Suprapubic skin (tissue), 4 donors: Measurements from ENCODE around the gene PLEK. TPM values are rescaled to one million over a fixed set of nuclear protein-coding genes. Genes with fewer than 3 reads are reported as not detected.
"Not testable (repeated sequence)": the region's sequence is repeated elsewhere in the genome, so short reads cannot be mapped to it uniquely, and the experiment has no call there.

Source experiments
- DNase-seq, 2 donors: peaks; one replicate each; pipeline ENCODE4 v3.0.0-alpha.2; 2019; ENCODE audit warnings: low spot score in 2 of 2
- H3K27ac ChIP-seq: fragments of 200-600 bp; sonication (generic); one replicate; pipeline ENCODE4 v1.5.1; 2019
- H3K27me3 ChIP-seq: fragments of 200-600 bp; sonication (generic); one replicate; pipeline ENCODE4 v1.5.1; 2019
- H3K36me3 ChIP-seq: fragments of 200-600 bp; sonication (generic); one replicate; pipeline ENCODE4 v1.5.1; 2019
- H3K4me1 ChIP-seq: fragments of 200-600 bp; sonication (generic); one replicate; pipeline ENCODE4 v1.5.1; 2019
- H3K4me3 ChIP-seq: fragments of 200-600 bp; sonication (generic); one replicate; pipeline ENCODE4 v1.5.1; 2019; ENCODE audit warnings: mild to moderate bottlenecking
- H3K9me3 ChIP-seq: fragments of 200-600 bp; sonication (generic); one replicate; pipeline ENCODE4 v1.5.1; 2019
- EP300 ChIP-seq: sonication (generic); formaldehyde crosslinking; IDR thresholded peaks from one replicate; pipeline ENCODE4 v1.6.1; 2017; ENCODE audit warnings: antibody characterized with exemption
- POLR2A ChIP-seq, 2 donors: fragments of 450-650 bp; IDR thresholded peaks; one replicate each; pipeline ENCODE4 v1.6.1; 2017; ENCODE audit warnings: antibody characterized with exemption in 2 of 2, mild to moderate bottlenecking in 2 of 2, moderate library complexity in 2 of 2
- POLR2AphosphoS5 ChIP-seq, 3 donors: sonication (generic); formaldehyde crosslinking; IDR thresholded peaks; one replicate each; pipeline ENCODE4 v1.6.1; 2017; ENCODE audit warnings: antibody characterized with exemption in 3 of 3
- WGBS: methylation state at CpG from one replicate; pipeline ENCODE4 v1.1.5; 2018; 5-methylcytosine and 5-hydroxymethylcytosine counted together
- total RNA-seq, 4 donors: library from RNA; depleted of rRNA; stranded (reverse); fragments of >200 nt; gene quantifications; one replicate each; pipeline ENCODE4 v1.1.0, GENCODE V29; 2016
- TF ChIP-seq, protein P1 (sequence below), 2 donors: fragments of 200-600 bp in 1 of 2; fragments of 450-650 bp in 1 of 2; sonication (generic) in 1 of 2; IDR thresholded peaks; one replicate each; pipeline ENCODE4 v1.5.1; 2016 to 2019; ENCODE audit warnings: antibody characterized with exemption in 2 of 2, mild to moderate bottlenecking in 1 of 2, moderate library complexity in 1 of 2

Gene PLEK
- total RNA-seq, 4 donors from 2014 or later = 1.1 to 2.6 (median 1.7) TPM

DNA sequence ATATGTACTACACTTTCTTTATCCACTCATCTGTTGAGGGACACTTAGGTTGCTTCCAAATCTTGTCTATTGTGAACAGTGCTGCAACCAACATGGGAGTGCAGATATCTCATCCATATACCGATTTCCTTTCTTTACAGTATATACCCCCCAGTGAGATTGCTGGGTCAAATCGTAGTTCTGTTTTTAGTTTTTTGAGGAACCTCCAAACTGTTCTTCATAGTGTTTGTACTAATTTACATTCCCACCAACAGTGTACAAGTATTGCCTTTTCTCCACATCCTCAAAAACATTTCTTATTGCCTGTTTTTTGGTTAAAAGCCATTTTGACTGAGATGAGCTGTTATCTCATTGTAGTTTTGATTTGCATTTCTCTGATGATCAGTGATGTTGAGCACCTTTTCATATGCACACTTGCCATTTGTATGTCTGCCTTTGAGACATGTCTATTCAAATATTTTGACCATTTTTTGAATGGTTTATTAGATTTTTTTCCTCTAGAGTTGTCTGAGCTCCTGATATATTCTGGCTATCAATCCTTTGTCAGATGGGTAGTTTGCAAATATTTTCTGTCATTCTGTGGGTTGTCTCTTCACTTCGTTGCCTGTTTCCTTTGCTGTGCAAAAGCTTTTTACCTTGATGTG is 12.2 kb downstream of the PLEK start:
- Histone ChIP-seq H3K27me3 (no peaks in the 10 kb centered on the region), H3K9me3 (no peaks in the 10 kb centered on the region), H3K4me3 (no peak overlapping the region), H3K36me3 (no peaks in the 10 kb centered on the region), H3K27ac (no peak overlapping the region), H3K4me1 (no peaks in the 10 kb centered on the region)
- WGBS = 79% methylated on average over 3 of the region's 3 CpGs
- no peak for DNase-seq
- TF ChIP-seq EP300 (no peak), POLR2A (IDR thresholded peaks at IDR 0.05) (no peak), POLR2AphosphoS5 (IDR thresholded peaks at IDR 0.05) (no peak)
- TF ChIP-seq, protein P1, sequence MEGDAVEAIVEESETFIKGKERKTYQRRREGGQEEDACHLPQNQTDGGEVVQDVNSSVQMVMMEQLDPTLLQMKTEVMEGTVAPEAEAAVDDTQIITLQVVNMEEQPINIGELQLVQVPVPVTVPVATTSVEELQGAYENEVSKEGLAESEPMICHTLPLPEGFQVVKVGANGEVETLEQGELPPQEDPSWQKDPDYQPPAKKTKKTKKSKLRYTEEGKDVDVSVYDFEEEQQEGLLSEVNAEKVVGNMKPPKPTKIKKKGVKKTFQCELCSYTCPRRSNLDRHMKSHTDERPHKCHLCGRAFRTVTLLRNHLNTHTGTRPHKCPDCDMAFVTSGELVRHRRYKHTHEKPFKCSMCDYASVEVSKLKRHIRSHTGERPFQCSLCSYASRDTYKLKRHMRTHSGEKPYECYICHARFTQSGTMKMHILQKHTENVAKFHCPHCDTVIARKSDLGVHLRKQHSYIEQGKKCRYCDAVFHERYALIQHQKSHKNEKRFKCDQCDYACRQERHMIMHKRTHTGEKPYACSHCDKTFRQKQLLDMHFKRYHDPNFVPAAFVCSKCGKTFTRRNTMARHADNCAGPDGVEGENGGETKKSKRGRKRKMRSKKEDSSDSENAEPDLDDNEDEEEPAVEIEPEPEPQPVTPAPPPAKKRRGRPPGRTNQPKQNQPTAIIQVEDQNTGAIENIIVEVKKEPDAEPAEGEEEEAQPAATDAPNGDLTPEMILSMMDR (IDR thresholded peaks at IDR 0.05) = no peak

DNA sequence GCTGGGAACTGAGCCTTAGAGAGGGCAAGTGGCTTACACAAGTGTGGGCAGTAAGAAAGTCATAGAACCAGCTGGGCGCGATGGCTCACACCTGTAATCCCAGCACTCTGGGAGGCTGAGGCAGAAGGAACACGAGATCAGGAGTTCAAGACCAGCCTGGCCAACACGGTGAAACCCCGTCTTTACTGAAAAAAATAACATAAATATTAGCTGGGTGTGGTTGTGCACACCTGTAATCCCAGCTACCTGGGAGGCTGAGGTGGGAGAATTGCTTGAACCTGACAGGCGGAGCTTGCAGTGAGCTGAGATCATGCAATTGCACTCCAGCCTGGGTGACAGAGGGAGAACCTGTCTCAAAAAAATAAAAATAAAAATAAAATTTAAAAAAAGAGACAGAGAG is 13.7 kb downstream of the PLEK start:
- WGBS = 79% methylated on average over 6 of the region's 6 CpGs
- not testable (repeated sequence) for H3K4me1 ChIP-seq, H3K9me3 ChIP-seq, H3K36me3 ChIP-seq, H3K4me3 ChIP-seq, H3K27me3 ChIP-seq, H3K27ac ChIP-seq, DNase-seq

DNA sequence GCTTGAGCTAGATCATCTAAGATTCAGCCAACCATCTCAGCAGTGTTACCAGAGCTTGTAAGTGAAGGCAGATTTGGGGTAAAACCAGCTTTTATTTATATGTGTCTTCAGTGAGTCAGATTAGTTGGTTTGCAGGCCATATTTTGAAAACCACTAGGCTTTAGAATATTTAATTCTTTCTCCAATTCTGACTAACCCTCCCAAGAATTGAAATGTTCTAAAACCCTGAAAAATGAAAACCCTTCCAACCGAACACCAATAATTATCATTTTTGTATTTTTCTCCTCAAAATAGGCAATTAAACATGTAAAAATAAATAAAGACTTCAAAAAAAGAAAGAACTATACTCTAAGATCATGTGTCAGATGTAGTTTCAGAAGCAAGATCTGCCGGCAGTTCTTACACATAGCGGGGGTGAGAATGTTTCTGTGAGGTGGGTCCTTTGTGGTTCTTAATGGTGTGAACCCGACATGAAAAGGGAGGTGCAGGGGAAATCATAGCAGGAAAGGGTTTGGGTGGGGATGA is 14.2 kb downstream of the PLEK start:
- Histone ChIP-seq H3K27ac (no peak overlapping the region), H3K4me3 (no peak overlapping the region), H3K27me3 (no peaks in the 10 kb centered on the region), H3K36me3 (no peaks in the 10 kb centered on the region), H3K4me1 (no peaks in the 10 kb centered on the region), H3K9me3 (no peaks in the 10 kb centered on the region)
- no peak for DNase-seq
- 85% methylated on average over 4 of the region's 4 CpGs for WGBS
- TF ChIP-seq EP300 (no peak), POLR2A (IDR thresholded peaks at IDR 0.05) (no peak), POLR2AphosphoS5 (IDR thresholded peaks at IDR 0.05) (no peak)
- TF ChIP-seq, protein P1 (IDR thresholded peaks at IDR 0.05) = no peak

DNA sequence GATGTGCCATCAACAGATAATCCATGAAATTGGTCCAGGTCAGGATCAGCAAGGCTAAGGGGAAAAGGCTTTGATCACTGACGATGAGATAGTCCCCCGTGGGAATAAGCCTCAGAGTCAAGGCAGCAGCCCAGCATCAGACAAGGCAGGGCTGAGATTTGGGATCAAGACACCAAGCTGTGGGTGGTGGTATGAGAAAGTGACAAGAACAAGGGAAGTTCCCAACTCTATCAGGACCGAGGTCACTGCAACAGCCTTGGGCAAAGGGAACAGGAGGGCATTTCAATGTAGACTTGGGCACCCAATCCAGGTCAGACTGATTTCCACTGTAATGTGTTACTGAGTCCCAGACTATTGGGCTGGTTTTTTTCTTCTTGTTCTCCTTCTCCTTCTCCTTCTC is 18.7 kb downstream of the PLEK start:
- Histone ChIP-seq H3K27me3 (no peaks in the 10 kb centered on the region), H3K9me3 (no peaks in the 10 kb centered on the region), H3K36me3 (no peaks in the 10 kb centered on the region), H3K4me1 (no peaks in the 10 kb centered on the region), H3K4me3 (no peak overlapping the region), H3K27ac (no peak overlapping the region)
- no peak for TF ChIP-seq POLR2AphosphoS5 (IDR thresholded peaks at IDR 0.05)
- TF ChIP-seq, protein P1 (IDR thresholded peaks at IDR 0.05) = no peak
- TF ChIP-seq EP300 = no peak
- no peak for TF ChIP-seq POLR2A (IDR thresholded peaks at IDR 0.05)
- WGBS = 90% methylated on average over 3 of the region's 3 CpGs
- DNase-seq = no peak

DNA sequence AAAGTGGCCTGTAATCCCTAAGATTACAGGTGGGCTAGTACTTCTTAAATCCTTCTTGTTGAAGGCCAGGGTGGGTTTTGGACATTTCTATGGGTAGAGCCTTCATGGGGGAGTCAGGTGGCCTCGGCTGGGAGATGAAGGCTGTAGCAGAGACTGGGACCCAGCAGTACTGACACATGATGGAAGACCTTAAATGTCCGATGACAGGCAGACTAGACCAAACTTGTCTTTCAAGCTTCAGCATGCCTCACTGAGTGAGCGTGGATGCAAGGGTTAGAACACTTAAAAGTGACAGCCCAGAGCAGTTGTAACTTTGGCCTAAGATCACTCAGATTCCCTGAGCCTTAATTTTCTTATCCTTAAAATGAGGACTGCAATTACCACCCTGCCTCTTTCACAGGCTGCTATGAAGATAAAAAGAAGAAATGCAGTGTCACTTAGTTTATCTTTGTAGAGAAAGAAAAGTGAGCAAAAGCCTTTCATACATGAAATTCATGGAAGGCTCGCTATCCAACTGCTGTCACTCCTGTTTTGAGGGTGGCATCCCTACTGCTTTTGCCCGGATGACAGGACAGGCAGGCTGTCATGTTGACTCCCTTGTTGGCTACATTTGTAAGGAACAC is 19.5 kb downstream of the PLEK start:
- no peak overlapping the region for H3K27ac ChIP-seq
- no peak overlapping the region for H3K4me3 ChIP-seq
- H3K36me3 ChIP-seq = no peaks in the 10 kb centered on the region
- no peaks in the 10 kb centered on the region for H3K9me3 ChIP-seq
- WGBS = 64% methylated on average over 5 of the region's 5 CpGs
- no peak for DNase-seq
- TF ChIP-seq, protein P1 (IDR thresholded peaks at IDR 0.05) = no peak
- TF ChIP-seq POLR2A (IDR thresholded peaks at IDR 0.05) (no peak), POLR2AphosphoS5 (IDR thresholded peaks at IDR 0.05) (no peak), EP300 (no peak)
- no peaks in the 10 kb centered on the region for H3K27me3 ChIP-seq
- no peaks in the 10 kb centered on the region for H3K4me1 ChIP-seq
